HG02642 (cell line): ENCODE data around the gene COL6A5.
"Not testable (repeated sequence)": the region's sequence is repeated elsewhere in the genome, so short reads cannot be mapped to it uniquely, and the experiment has no call there.

Experiments used
- ATAC-seq: cut with Tn5 transposase; IDR thresholded peaks from one replicate; pipeline ENCODE4 v1.9.1; 2021; ENCODE audit warnings: mild to moderate bottlenecking; ENCODE audit not compliant: unreplicated experiment, poor library complexity

Gene COL6A5

DNA sequence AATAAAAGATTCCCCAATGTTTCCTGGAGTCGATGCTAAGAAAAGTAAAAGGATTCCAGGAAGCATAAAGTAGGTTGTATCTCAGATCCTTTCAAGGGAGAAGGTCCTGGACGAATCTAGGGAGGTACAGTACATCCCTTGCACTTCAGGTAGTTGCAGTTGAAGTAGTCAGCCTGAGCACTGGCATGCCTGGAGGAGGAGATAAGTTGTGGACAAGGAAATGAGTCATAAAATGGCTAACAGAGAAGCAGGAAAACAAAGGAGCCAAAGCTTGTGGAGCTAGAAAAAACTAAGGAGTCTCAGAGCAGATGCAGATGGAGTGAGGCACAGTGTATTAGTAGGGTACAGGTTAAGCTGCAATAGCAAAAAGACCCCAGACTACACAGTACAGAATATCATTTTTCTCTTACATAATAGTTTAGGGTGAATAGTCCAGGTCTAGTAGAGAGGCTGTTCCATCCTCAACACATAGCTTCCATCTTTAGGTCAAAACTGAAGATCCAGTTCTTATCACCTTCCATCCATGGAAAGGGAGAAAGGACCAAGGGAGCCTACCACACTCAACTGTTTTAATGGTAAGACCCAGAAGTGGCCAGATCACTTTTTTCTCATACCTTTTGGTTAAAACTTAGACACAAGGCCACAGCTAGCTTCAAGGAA, 41.3 kb downstream of the COL6A5 start:
- ATAC-seq = no peak

DNA sequence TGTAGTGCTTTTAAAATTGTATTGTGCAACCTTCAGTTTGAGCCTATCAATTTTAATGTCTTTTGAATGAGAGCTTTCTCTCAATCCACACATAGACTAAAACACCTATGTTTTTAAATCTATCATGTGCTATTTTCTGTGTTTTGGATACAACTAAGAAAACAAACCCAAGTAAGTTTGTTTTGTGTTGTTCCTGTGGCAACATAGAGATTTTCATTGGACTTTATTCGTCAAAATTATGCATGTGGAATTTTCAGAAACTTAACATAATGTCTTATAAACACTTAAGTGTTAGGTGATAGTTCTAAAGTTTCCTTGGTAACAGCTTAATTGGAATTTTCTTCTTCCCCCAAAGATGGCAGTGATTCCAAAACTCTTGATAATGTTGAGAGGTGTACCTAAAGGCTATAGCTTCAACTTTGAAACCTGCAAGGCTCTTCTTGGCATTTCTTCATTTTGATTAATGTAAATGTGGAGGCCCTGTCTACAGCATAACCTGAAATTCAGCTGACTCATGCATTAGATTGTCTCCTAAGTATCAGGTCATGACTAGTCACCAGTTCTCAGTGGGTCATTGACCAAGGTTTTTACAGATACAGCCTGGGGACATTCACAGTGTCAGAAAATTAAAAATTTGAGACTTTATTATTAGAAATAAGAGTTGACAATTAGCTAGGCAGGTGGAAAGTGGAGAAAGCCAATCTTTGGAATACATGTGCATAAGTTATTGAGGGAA, 44.4 kb downstream of the COL6A5 start:
- no peak for ATAC-seq

DNA sequence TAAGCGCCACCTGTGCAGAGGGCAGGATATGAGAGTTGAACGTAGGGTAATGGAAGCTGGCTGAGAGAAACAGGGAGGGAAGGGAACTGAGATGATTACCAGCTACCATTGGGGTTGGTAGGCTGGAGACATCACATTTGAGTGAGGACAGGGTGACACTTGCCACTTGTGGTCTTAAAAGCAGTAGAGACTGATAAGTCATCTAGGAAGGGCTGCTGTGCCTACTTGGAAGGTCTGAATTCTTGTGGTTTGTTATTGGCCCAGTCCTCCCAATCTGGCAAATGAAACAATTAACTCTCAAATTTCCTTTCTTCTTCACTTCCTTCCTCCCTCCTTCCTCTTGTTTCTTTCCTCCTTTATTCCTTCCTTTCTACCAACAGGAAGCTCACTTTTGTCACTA, 46.8 kb downstream of the COL6A5 start:
- ATAC-seq = no peak

DNA sequence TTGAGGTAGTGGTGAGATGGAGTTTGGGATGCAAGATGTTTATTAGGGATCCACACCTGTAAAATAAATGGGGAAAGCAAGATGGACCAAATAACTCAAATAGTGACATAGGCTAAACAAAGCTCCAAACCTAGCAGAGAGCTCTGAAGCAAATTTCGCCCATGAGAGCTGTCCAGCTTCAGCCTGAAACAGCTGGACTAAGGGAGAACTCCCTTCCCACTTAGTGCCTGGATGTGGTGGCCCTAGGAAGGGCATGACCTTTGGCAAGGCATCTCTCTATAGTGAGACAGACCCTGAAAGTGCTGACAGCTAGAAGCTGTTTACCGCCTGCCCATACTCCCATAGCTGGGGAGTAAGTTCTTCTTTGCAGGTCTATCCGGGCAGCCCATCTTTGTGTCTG, 48.1 kb downstream of the COL6A5 start:
- no peak for ATAC-seq

DNA sequence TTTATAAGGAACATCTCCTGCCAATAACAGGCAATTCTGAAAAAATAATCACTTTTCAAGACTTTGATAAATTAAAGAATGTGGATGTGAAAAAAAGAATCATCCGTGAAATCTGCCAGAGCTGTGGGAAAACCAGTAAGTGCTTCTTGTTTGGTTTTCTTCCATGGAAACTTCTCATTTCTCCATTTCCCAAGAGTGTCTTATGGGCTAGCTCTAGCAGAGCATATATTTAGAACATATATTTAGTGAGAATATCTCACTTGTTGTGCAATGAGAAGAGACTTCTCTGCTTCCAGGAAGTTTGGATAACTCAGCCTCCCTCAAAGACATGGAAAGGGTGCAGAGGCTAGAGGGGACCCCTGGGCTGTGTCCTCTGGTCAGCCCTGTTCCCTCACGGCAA, 49.9 kb downstream of the COL6A5 start:
- ATAC-seq = no peak

DNA sequence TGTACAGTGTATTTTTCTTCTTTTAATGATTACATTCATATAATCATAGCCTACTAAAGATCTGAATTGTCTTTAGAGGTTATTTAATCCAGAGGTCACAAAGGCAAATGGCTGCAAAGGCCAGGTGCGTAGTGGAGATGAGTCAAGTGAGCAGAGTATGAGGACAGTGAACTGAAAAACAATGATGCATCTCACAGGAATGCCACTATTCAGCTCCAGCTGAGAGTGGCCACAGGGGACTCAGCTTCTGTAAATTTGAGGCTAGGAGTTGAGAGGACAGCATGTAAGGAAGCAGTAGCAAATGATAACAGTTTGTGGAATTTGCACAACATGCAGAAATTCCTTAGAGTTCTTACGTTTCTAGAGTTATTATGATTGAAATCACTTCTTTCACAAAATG, 50.4 kb downstream of the COL6A5 start:
- ATAC-seq = no peak

DNA sequence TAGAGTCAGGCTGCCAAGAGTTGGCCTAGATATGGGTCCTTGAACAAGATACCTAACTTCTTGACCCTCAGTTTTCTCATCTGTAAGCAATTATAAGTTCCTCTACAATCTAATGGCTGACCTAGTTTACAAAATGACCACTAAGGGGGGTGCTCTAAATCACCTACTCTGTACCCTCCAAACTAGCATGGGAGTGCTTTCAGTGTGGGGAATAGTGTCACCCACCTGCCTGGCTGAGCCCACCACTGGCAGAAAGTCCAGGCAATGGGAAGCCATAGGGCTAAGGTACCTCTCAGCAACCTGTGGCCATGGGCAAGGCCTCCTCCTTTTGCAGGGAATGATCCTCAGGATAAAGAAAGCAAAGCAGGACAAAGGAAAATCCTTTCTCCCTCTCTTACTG, 58.9 kb downstream of the COL6A5 start:
- ATAC-seq = no peak

DNA sequence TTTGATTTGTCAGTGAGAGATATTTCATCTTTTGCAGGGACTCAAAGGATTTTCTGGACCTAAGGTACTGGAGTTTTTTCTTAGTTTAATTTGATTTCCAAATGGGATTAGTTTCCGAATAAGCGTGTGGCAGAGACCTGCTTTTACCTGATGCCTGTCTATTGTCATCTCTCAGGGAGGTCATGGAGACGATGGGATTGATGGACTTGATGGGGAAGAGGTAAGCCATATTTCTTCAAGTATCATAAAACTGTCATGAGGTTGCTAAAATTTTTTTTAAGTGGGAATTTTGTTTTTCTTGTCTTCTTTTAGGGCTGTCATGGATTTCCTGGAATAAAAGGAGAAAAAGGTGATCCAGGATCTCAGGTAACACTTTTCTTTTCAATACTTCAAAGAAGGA, 60.5 kb downstream of the COL6A5 start:
- no peak for ATAC-seq

DNA sequence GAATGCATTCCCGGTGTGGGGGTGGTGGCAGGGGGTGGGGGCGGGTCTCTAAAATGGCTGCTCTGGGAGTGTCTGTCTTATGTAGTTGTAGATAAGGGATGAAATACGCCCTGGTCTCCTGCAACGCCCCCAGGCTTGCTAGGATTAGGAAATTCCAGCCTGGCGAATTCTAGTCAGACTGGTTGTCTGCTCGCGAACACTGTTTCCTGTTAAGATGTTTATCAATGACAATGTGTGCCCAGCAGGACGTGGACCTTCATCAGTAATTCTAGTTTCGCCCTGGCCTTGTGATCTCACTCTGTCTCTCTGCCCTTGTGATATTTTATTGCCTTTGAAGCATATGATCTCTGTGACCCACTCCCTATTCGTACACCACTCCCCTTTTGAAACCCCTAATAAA, 62.8 kb downstream of the COL6A5 start:
- ATAC-seq = not testable (repeated sequence)

DNA sequence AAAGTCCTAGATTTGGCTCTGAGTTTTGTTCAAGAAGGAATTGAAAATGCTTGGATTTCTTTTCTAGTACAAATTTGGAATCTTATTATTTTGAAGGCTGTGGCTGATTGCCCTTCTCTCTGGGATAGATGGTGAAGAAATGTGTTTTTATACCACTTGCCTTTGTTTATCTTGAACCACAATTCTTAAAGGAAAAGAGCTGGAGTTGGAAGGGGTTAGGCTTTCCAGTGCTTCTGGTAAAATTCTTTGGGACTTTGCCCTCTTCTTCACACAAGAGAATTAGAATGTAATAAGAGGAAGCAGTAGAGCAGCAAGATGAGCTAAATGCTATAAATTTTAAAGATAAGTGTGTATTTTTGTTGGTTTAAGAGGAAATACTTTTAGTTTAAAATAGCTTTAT, 65.8 kb downstream of the COL6A5 start:
- ATAC-seq = no peak

DNA sequence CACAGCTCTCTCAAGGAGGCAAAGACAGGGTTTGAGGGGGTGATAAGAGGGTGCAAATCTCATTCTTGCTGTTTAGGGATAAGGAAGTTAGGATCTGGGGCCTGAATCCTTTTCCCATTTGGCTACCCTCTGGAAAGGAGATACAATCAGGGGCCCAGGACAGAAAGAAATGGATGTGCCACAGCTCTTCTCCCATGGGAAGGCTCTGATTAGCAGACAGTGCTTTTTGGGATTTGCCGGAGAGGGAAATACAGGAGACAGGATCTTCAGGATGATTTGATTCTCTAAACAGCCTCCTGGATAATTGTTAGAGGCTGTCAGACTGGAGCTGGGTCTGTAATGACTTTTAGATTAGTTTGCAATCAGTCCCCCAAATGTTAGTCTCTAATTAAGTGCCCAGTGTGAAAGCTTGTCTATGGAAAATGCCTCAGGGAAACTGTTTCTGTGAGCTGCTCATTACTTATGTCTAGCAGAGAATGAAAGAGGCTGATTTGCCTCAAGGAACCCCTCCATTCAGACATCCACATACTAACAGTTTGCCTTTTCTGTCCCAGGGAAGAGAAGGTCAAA, 67.6 kb downstream of the COL6A5 start:
- no peak for ATAC-seq

DNA sequence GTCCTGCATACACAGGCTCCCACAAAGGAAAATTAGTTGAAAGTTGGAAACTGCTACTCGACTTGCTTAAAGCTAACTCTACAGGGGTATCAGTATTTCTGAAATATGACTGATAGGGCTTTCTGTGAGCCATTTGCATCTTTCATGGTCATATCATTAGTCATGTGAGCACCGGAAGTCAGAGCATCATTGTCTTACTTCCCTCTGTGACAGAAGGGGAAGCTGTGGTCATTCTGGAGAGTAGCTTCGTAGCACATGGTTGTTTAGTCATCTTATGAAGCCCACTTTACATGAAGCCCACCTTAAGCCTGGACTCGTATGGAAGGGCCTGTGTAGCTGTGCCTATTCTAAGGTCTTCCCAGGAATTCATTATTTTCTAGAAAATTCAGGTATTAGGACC, 69.0 kb downstream of the COL6A5 start:
- ATAC-seq = no peak

DNA sequence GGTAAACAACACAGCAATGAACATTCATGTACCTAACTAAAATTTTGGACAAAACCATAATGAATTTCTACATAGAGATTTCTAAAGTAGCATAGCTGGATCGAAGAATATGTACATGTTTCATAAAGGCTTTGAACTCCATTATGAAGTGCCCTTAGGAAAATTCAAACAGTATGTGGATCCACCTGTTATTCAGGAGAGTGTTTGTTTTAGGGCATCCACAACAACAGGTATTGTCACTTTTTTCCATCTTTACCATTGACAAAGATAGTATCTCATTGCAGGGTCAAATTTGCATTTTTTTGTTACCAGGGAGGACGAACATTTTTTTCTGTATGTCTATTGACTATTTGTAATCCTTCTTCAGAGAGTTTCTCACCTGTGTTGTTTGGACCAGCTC, 75.0 kb downstream of the COL6A5 start:
- no peak for ATAC-seq

DNA sequence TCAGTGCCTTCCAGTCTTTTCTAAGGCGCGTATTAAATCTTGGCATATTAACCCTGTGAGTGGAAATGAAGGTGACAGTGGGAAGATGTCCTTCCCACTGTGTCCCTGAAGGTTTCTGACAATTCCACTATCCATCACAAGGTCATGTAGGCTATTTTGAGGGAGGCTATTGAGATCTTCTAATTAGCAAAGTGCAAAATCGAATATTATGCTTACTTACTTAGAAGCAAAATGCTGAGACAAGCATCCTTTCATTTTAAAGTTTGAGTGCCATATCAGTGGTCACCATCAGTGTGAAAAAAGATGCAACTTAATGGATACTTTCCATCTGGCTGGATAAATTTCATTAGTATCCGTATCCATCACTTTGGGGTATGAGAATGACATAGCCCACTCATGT, 77.6 kb downstream of the COL6A5 start:
- ATAC-seq = no peak

DNA sequence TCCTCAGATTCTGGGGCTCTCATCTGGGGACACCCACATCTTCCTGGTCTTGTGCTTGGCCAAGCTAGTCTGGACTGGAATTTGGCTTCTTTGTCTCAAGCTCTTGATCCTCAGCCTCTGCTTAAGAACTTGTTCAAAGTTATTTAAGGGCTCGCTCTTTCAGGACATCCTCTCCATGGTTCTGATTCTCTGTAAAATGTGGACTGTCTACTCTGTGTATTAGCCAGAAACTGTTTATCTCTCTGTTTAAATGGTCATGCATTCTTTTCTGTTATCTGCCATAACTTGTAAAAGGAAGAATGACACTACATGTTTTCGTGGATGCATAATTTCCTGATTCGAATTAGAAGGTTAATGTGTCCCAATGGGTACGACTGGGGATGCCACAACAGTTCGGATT, 79.4 kb downstream of the COL6A5 start:
- ATAC-seq = no peak

DNA sequence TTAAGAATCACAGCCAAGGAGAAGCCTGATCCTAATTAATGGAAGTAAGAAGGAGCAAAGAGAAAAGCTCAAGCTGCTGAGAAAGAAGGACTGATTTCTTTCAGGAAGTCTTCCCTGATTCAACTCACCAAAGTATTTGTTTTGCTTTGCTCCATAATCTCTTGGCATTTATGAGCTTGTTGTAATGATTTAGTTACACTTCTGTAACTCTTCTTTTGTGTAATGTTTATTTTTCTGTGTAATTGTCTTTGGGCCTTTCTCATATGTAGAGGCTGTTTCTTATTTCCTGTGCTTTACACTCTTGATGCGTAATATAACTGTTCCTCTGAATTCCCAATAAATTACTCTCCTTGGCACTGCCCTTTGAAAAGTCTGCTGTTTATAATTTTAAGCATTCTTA, 80.0 kb downstream of the COL6A5 start:
- ATAC-seq = no peak

DNA sequence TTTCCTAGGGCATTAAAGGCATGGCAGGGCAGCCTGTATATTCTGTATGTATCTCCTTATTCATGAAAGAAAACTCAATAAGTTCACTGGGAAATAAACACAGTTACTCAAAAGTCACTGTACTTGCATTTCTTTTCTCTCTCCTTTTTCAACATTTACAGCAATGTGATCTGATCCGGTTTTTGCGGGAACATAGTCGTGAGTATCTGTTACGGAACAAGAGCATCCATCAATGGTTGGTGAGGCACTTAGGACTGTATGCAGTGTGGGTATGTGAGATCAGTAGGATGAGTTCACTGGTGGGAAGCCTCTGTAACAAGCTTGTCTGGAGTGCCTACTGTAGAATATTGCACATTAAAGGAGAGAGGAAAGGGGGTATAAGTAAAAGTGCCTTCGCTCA, 80.7 kb downstream of the COL6A5 start:
- ATAC-seq = no peak

DNA sequence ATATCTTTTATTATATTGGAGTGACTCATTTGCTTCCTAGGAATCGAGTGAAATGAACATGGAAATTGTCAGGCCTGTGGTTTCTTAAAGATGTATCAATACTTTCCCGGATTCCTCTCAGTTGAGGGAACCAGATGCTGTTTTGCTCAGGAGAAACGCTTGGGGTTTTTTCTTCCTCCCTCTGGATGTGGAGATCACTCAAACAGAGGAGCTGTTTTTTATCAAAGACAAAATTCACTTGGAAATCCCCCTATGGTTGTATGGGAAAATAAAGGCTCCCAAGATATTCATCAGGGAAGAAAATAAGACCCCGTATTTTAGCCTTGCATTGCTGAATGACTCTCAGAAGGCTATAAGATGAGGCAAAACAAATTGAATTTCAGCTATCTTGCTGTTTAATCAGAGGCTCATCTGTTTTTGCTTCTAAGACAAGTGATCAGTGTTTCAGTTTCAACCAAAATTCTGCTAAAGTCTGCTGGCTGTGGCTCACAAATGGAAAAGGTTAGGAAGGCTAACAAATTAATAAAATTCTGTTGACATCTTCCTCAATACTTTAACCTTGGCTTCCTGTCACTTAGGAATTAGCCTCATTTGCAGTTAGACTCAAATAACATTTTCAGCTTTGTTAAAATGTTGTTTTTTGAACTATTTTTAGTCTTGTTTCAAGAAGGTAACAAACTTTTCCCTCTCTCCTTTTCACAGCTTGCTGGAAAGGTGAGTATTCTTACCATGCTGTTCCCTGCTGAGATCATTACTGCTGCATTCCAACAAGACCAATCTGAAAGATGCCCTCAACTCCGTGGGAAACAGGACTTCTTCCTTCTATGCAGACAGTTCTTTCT, 83.6 kb downstream of the COL6A5 start:
- ATAC-seq = no peak

DNA sequence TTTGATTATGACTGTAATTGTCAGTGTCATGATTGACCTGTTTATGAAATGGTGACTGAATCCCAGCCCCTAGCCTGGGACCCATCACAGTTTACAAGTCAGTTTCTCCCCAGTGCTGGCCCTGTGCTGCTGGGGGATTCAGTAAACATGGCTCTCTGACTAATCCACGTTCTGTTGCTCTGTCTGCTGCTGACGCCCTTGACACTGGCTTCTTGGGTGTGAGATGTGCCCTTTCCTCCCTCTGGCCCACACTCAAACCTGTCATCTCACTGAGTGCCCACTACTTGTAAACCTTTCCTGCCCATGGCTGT, 84.2 kb downstream of the COL6A5 start:
- ATAC-seq = no peak

DNA sequence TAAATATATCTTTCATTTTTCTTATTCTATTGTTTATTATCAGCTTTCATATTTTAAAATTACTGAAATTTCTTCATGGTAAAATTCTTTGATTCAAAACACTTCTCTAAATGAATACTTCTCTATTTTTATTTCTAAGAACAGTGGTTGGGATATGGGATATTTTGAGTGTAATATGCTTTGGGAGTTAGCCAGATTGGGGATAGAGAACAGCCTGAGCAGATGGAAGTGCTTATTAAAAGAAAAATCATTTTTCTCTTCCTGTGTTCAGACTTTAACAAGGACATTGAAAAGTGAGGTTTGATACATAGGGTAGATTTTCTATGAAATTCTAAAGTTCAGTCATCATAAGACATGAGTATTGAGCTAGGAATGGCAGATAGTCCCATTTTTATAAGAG, 84.8 kb downstream of the COL6A5 start:
- no peak for ATAC-seq

DNA sequence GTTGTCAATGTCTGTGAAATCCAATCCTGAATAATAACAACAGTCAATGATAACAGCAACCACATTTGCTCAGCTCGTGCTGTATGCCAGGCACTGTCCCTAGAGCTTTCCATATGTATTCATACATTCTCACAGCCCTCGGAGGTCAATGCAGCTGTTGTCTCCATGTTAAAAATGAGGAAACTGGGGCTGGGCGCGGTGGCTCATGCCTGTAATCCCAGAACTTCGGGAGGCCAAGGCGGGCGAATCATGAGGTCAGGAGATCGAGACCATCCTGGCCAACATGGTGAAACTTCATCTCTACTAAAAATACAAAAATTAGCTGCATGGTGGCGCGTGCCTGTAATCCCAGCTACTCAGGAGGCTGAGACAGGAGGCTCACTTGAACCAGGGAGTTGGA, 86.6 kb downstream of the COL6A5 start:
- ATAC-seq = not testable (repeated sequence)
